Progenitor cell of endocrine pancreas (in vitro differentiated cells): ENCODE measurements around the gene INAFM1. TPM values are rescaled to one million over a fixed set of nuclear protein-coding genes. Genes with fewer than 3 reads are reported as not detected.

ENCODE experiments used
- DNase-seq: peaks from one replicate; pipeline ENCODE4 v3.0.0; 2021; ENCODE audit warnings: low spot score; ENCODE audit not compliant: unreplicated experiment
- H3K27ac Mint-ChIP-seq: 2 replicates; pipeline ENCODE4 v1.8.0; 2021; ENCODE audit warnings: mild to moderate bottlenecking, moderate library complexity, mixed read lengths
- H3K27me3 Mint-ChIP-seq: 2 replicates; pipeline ENCODE4 v1.8.0; 2021; ENCODE audit warnings: mixed read lengths
- H3K36me3 Mint-ChIP-seq: 2 replicates; pipeline ENCODE4 v1.8.0; 2022; ENCODE audit warnings: mixed read lengths; ENCODE audit not compliant: insufficient read depth
- H3K4me1 Mint-ChIP-seq: 2 replicates; pipeline ENCODE4 v1.8.0; 2021; ENCODE audit warnings: low read depth, mixed read lengths
- H3K4me3 Mint-ChIP-seq: 2 replicates; pipeline ENCODE4 v1.8.0; 2021; ENCODE audit warnings: low read depth, mild to moderate bottlenecking, moderate library complexity, mixed read lengths
- H3K9me3 Mint-ChIP-seq: 2 replicates; pipeline ENCODE4 v1.8.0; 2021; ENCODE audit warnings: low read depth, mixed read lengths
- long read RNA-seq: library from polyadenylated mRNA; unstranded; transcript quantifications from one replicate; pipeline ENCODE4 v2.0.0, GENCODE V29; 2020
- total RNA-seq: library from RNA; stranded (reverse); gene quantifications from 2 replicates; pipeline ENCODE4 v1.2.1, GENCODE V29; 2021
- TF ChIP-seq, protein P1 (sequence below): fragments of 200-600 bp; sonication (generic); IDR thresholded peaks from one replicate; pipeline ENCODE4 v1.5.0; 2021; ENCODE audit warnings: antibody characterized with exemption, mild to moderate bottlenecking; ENCODE audit not compliant: unreplicated experiment

The INAFM1 gene
- total RNA-seq = 9.1 and 11.8 TPM in 2 replicates
- long read RNA-seq = 0 reads

DNA sequence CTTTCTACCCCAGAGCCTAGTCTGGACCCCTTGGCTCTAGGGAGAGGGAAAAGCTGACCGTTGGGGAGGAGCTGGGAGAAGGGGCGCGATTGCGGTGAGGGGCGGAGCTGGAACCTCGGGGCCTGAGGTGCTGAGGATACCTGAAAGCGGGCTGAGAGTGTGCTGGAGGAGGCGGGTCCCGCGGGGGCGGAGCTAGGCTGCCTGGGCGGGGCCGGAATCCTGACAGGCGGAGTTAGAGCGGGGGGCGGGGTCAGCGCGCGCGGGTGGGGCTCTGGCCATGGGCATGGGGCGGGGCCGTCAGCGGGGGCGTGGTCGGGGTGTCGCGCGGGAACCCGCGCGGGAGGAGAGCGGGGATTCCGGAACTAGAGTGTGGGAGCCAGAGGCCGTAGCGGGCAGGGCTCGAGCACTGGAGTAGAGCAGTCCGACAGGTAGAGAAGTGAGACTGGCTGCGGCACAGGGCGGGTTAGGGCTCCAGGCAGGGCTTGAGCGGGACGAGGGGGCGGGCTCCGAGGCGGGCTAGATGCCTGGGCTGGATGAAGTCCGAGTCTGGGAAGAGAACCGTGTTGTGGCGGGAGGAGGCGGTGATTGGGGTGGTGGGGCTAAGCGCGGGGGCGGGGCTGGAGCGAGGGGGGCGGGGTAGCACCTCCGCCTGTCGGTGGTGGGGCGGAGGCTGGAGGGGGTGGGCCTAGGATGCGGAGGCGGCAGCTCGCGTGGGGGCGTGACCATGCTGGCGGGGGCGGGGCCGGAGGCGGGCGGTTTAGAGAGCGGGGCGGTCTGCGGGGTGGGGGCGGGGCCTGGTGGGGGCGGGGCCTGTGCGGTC lies at the start of gene INAFM1:
Gene INAFM1, plus strand, starts transcription at position 815 of the 820 bp plus-strand sequence. CDS start 35 bp downstream, outside the sequence.
- peaks cover 12% of the 10 kb centered on the region for H3K27me3 Mint-ChIP-seq
- peak within 1 kb of the TSS; percentile 84 for H3K4me3 Mint-ChIP-seq
- no peaks in the 10 kb centered on the region for H3K9me3 Mint-ChIP-seq
- H3K36me3 Mint-ChIP-seq = peaks cover 15% of the 10 kb centered on the region
- peak; percentile 99 for DNase-seq
- peak within 1 kb of the TSS; percentile 97 for H3K27ac Mint-ChIP-seq
- peaks cover 12% of the 10 kb centered on the region for H3K4me1 Mint-ChIP-seq
- TF ChIP-seq, protein P1, sequence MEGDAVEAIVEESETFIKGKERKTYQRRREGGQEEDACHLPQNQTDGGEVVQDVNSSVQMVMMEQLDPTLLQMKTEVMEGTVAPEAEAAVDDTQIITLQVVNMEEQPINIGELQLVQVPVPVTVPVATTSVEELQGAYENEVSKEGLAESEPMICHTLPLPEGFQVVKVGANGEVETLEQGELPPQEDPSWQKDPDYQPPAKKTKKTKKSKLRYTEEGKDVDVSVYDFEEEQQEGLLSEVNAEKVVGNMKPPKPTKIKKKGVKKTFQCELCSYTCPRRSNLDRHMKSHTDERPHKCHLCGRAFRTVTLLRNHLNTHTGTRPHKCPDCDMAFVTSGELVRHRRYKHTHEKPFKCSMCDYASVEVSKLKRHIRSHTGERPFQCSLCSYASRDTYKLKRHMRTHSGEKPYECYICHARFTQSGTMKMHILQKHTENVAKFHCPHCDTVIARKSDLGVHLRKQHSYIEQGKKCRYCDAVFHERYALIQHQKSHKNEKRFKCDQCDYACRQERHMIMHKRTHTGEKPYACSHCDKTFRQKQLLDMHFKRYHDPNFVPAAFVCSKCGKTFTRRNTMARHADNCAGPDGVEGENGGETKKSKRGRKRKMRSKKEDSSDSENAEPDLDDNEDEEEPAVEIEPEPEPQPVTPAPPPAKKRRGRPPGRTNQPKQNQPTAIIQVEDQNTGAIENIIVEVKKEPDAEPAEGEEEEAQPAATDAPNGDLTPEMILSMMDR = no peak

DNA sequence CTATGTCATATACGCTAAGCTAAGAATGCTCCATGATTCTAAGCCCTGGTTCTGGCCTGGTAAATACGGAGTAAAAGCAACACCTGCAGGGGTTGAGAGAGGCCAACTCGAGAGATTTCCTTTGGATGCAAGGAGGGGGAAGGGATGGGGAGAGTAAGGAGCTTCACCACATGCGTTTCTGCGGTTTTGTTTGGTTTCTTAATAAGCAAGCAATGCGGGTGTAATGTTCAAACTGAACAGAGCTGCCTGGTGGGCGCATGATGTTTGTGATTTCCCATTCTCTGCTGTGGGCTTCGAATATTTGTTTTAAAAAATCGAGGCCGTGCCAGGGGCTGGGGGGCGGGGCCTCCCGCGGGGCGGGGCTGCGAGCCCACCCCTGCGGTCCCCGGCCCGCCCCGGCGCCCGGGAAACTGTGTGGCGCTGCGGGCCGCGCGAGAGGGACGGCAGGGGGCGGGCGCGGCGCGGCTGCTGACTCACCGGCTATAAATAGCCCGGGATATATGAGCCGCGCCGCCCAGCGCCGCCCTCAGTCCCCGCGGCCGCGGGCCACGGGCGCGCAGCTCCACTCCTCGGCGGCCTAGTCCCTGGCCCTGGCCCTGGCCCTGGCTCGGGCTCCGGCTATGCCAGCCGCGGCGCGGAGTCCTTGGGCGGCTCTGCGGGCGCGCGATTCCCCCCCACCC lies 48.8 kb upstream of the INAFM1 start:
- H3K27ac Mint-ChIP-seq = peak overlapping the region; percentile 95
- TF ChIP-seq, protein P1 = peak; percentile 49
- no peaks in the 10 kb centered on the region for H3K27me3 Mint-ChIP-seq
- H3K9me3 Mint-ChIP-seq = no peaks in the 10 kb centered on the region
- peaks cover 9% of the 10 kb centered on the region for H3K4me1 Mint-ChIP-seq
- peak overlapping the region; percentile 40 for H3K4me3 Mint-ChIP-seq
- peak; percentile 86 for DNase-seq
- peaks cover 6% of the 10 kb centered on the region for H3K36me3 Mint-ChIP-seq

DNA sequence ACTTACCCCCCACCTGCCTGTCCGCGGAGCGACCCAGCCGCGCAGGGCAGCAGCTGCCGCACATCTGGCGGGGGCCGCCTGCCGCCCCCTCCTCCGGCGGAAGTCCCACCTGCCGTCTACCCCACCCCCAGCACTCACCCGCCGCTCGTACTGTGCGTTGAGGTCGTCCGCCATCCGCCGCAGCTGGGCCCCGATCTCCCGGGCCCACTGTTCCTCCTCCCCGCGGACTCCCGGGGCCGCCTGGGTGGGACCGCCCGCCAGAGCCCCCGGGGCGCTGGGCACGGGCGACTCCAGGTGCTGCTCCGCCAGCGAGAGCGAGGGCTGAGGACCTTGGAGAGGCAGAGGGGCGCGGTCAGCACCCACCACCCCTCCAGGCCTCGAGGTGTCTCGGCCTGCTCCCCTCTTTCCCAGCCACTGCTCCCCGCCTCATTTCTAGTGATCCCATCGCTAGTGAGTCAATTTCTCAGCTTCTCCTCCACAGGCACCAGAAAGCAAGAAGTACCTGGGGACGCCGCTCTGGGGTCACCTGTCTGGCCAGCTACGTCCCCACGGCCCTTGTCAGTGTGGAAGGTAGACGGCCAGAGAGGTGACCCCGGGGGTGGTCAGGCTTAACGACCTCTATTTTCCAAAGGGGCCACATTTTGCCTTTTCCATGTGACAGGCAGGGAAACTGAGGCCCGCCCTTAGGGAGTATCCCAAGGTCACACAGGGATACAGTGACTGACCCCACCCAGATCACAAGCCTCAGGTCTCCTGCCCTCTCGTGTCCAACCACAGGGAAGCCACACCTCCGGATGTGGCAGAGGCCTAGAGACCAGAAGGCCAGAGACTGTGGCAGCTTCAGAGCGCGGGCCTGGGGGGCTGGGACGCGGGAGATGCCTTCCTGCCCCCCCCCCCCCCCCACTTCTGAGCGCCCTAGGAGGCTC lies 48.0 kb upstream of the INAFM1 start:
- TF ChIP-seq, protein P1 = no peak
- no peaks in the 10 kb centered on the region for H3K9me3 Mint-ChIP-seq
- no peaks in the 10 kb centered on the region for H3K27me3 Mint-ChIP-seq
- H3K4me1 Mint-ChIP-seq = peaks cover 13% of the 10 kb centered on the region
- peak overlapping the region; percentile 71 for H3K4me3 Mint-ChIP-seq
- H3K36me3 Mint-ChIP-seq = peaks cover 6% of the 10 kb centered on the region
- DNase-seq = no peak
- peak overlapping the region; percentile 97 for H3K27ac Mint-ChIP-seq

DNA sequence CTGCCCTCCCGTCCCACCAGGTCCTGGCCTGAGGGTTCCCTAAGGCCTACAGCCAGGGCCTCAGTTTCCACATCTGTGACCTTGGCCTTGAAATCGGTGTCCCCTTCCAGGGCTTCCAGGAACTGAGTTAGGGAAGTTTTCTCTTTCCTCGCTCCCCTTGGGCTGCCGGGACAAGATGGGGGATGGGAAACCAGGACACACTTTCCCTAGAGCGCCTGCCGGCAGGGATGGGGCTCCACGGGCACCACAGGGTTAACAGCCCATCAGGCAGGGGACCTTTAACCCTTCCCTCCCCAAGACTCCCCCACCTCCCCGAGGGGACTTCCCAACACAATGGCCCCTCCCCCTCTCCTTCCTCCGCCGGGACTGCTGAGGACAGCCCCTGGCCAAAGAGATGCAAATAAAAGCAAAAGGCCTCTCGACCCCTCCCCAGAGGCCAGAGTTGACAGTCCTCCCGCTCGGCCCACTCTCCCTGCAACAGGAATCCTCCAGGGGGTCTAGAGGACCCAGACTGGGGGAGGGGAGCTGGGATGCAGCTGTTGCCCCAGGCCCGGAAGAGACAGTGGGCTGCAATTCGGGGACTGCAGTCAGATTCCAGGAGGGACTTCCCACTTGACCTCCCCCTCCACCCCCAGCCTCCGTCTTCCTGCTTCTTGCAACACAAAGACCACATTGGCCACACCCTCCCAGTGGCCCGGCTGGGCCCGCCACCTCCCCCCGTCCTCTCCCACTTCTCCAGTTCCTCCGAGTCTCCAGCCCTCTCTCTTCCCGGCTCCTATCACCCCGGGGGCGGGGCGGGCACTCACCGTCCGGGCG lies 47.1 kb upstream of the INAFM1 start:
- Mint-ChIP-seq H3K36me3 (peaks cover 4% of the 10 kb centered on the region), H3K9me3 (no peaks in the 10 kb centered on the region), H3K4me1 (peaks cover 18% of the 10 kb centered on the region), H3K27ac (peak overlapping the region; percentile 97), H3K4me3 (peak overlapping the region; percentile 68), H3K27me3 (no peaks in the 10 kb centered on the region)
- TF ChIP-seq, protein P1 = no peak
- peak; percentile 59 for DNase-seq
